SK-N-SH treated with all-trans-retinoic acid at 6 μM for 48 hours (cell line): ENCODE data around the gene SLC2A8.

Source experiments
- ATAC-seq: fragments of 200-7000 bp; cut with Tn5 transposase; 3 replicates; pipeline ENCODE4 v1.9.1; 2020; ENCODE audit warnings: mild to moderate bottlenecking, moderate library complexity
- ARNTL ChIP-seq: fragments of 450-650 bp; formaldehyde crosslinking; IDR thresholded peaks from 2 replicates; pipeline ENCODE4 v1.5.0; 2020; ENCODE audit warnings: low read depth, mild to moderate bottlenecking, moderate library complexity, borderline replicate concordance
- BACH2 ChIP-seq: fragments of 250-450 bp; sonication (Bioruptor Pico); IDR thresholded peaks from 2 replicates; pipeline ENCODE4 v1.9.0; 2021; ENCODE audit warnings: mild to moderate bottlenecking, borderline replicate concordance
- CSDC2 ChIP-seq: fragments of 250-450 bp; sonication (Bioruptor Pico); IDR thresholded peaks from 2 replicates; pipeline ENCODE4 v1.5.0; 2020; ENCODE audit warnings: mild to moderate bottlenecking, moderate library complexity
- ESRRG ChIP-seq: fragments of 250-450 bp; sonication (Bioruptor Pico); IDR thresholded peaks from 2 replicates; pipeline ENCODE4 v1.6.1; 2021; ENCODE audit warnings: mild to moderate bottlenecking
- GLIS3 ChIP-seq: fragments of 250-450 bp; sonication (Bioruptor Pico); IDR thresholded peaks from 2 replicates; pipeline ENCODE4 v1.5.0; 2020; ENCODE audit warnings: mild to moderate bottlenecking, moderate library complexity
- ISL1 ChIP-seq: fragments of 250-450 bp; sonication (Bioruptor Pico); IDR thresholded peaks from 2 replicates; pipeline ENCODE4 v2.1.2; 2022; ENCODE audit warnings: mild to moderate bottlenecking, moderate library complexity
- OSR1 ChIP-seq: fragments of 250-450 bp; sonication (Bioruptor Pico); IDR thresholded peaks from 2 replicates; pipeline ENCODE4 v1.8.0; 2022; ENCODE audit warnings: moderate library complexity, mild to moderate bottlenecking, inconsistent platforms
- PPARA ChIP-seq: fragments of 250-450 bp; sonication (Bioruptor Pico); IDR thresholded peaks from 2 replicates; pipeline ENCODE4 v1.5.0; 2020; ENCODE audit warnings: mild to moderate bottlenecking, borderline replicate concordance
- SNAI2 ChIP-seq: fragments of 250-450 bp; sonication (Bioruptor Pico); IDR thresholded peaks from 2 replicates; pipeline ENCODE4 v1.5.0; 2020; ENCODE audit warnings: mild to moderate bottlenecking, moderate library complexity
- TCF4 ChIP-seq: fragments of 250-450 bp; sonication (Bioruptor Pico); IDR thresholded peaks from 2 replicates; pipeline ENCODE4 v1.8.0; 2021; ENCODE audit warnings: mild to moderate bottlenecking, moderate library complexity, borderline replicate concordance
- TOX ChIP-seq: fragments of 250-450 bp; sonication (Bioruptor Pico); IDR thresholded peaks from 2 replicates; pipeline ENCODE4 v1.8.0; 2021; ENCODE audit warnings: mild to moderate bottlenecking, moderate library complexity, borderline replicate concordance
- ZC3H10 ChIP-seq: fragments of 250-450 bp; sonication (Bioruptor Pico); IDR thresholded peaks from 2 replicates; pipeline ENCODE4 v1.5.1; 2021; ENCODE audit warnings: mild to moderate bottlenecking, moderate library complexity
- ZFP3 ChIP-seq: fragments of 250-450 bp; sonication (Bioruptor Pico); IDR thresholded peaks from 2 replicates; pipeline ENCODE4 v1.5.0; 2020; ENCODE audit warnings: mild to moderate bottlenecking, moderate library complexity
- ZFP30 ChIP-seq: fragments of 450-650 bp; formaldehyde crosslinking; IDR thresholded peaks from 2 replicates; pipeline ENCODE4 v1.5.0; 2022; ENCODE audit warnings: mild to moderate bottlenecking, moderate library complexity
- ZNF565 ChIP-seq: fragments of 450-650 bp; formaldehyde crosslinking; conservative IDR thresholded peaks from 2 replicates; pipeline ENCODE4 v1.5.0; 2020; ENCODE audit warnings: low read depth, mild to moderate bottlenecking, moderate library complexity
- ZNF70 ChIP-seq: fragments of 450-650 bp; formaldehyde crosslinking; IDR thresholded peaks from 2 replicates; pipeline ENCODE4 v1.5.0; 2020; ENCODE audit warnings: mild to moderate bottlenecking, moderate library complexity
- ZNF8 ChIP-seq: fragments of 450-650 bp; formaldehyde crosslinking; IDR thresholded peaks from 2 replicates; pipeline ENCODE4 v1.5.0; 2020; ENCODE audit warnings: mild to moderate bottlenecking, moderate library complexity
- TF ChIP-seq, protein P1 (sequence below): fragments of 250-450 bp; sonication (Bioruptor Pico); IDR thresholded peaks from 2 replicates; pipeline ENCODE4 v1.8.0; 2020; ENCODE audit warnings: mild to moderate bottlenecking, moderate library complexity, borderline replicate concordance
- TF ChIP-seq, protein P2 (sequence below): fragments of 250-450 bp; sonication (Bioruptor Pico); IDR thresholded peaks from 2 replicates; pipeline ENCODE4 v1.5.0; 2020; ENCODE audit warnings: mild to moderate bottlenecking, moderate library complexity
- TF ChIP-seq, protein P3 (sequence below): fragments of 250-450 bp; sonication (Bioruptor Pico); IDR thresholded peaks from 2 replicates; pipeline ENCODE4 v1.8.0; 2021; ENCODE audit warnings: low read depth, mild to moderate bottlenecking, moderate library complexity, borderline replicate concordance
- TF ChIP-seq, protein P4 (sequence below): fragments of 250-450 bp; sonication (Bioruptor Pico); IDR thresholded peaks from 2 replicates; pipeline ENCODE4 v1.5.1; 2020; ENCODE audit warnings: low read depth, mild to moderate bottlenecking, moderate library complexity
- TF ChIP-seq, protein P5 (sequence below): fragments of 250-450 bp; sonication (Bioruptor Pico); IDR thresholded peaks from 2 replicates; pipeline ENCODE4 v1.5.1; 2021; ENCODE audit warnings: mild to moderate bottlenecking, moderate library complexity

Gene SLC2A8

DNA sequence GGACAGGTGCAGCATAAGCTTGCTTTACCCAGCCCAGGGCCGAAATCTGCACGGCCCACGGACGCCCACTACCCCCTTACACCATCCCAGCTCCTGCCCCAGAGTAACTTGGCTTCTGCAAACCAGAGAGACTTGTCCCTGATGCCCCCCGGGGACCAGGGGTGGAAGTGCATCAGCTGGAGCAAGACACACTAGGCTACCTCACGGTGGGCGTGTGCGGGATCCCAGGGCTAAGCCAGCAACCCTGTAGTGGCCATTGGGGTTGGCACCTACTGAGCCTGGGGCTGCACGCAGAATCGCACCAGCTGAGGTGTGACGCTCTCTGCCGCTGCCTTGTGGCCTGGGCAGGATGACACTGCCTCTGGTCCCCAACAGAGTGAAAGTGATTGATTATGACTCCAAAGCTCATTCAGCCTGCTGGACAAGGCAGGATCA, 21.1 kb downstream of the SLC2A8 start:
- peak; percentile 34; the same call in 2 of the 3 replicates for ATAC-seq
- TF ChIP-seq PPARA (CRISPR knock-in tag) (no peak), TCF4 (no peak), GLIS3 (CRISPR knock-in tag) (no peak), ZNF565 (CRISPR knock-in tag) (no peak), ZNF70 (CRISPR knock-in tag) (no peak)
- TF ChIP-seq, protein P1, sequence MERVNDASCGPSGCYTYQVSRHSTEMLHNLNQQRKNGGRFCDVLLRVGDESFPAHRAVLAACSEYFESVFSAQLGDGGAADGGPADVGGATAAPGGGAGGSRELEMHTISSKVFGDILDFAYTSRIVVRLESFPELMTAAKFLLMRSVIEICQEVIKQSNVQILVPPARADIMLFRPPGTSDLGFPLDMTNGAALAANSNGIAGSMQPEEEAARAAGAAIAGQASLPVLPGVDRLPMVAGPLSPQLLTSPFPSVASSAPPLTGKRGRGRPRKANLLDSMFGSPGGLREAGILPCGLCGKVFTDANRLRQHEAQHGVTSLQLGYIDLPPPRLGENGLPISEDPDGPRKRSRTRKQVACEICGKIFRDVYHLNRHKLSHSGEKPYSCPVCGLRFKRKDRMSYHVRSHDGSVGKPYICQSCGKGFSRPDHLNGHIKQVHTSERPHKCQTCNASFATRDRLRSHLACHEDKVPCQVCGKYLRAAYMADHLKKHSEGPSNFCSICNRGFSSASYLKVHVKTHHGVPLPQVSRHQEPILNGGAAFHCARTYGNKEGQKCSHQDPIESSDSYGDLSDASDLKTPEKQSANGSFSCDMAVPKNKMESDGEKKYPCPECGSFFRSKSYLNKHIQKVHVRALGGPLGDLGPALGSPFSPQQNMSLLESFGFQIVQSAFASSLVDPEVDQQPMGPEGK (CRISPR knock-in tag), result no peak
- TF ChIP-seq, all 23 proteins: peak for 0

DNA sequence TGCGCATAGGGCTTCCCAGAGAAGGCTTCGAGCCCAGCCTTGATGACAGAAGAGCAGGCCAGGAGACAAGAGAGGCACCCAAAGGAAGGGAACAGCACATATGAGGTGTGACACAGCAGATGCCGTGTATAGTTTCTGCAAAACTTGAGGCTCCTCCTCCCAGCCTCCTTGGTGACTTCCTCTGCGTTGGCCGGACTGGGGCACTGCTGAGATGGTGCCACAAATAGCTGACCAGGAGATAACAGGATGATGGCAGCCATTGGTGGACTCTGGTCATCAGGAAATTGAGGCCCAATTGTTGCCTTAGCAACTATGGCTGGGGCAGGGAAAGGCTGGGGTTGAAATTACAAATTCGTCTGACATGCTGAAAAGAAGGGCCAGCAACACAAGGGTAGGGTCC, 22.4 kb downstream of the SLC2A8 start:
- no peak for TF ChIP-seq ZC3H10 (CRISPR knock-in tag)
- no peak for TF ChIP-seq BACH2 (CRISPR knock-in tag)
- TF ChIP-seq TOX (CRISPR knock-in tag), result no peak
- TF ChIP-seq, protein P2, sequence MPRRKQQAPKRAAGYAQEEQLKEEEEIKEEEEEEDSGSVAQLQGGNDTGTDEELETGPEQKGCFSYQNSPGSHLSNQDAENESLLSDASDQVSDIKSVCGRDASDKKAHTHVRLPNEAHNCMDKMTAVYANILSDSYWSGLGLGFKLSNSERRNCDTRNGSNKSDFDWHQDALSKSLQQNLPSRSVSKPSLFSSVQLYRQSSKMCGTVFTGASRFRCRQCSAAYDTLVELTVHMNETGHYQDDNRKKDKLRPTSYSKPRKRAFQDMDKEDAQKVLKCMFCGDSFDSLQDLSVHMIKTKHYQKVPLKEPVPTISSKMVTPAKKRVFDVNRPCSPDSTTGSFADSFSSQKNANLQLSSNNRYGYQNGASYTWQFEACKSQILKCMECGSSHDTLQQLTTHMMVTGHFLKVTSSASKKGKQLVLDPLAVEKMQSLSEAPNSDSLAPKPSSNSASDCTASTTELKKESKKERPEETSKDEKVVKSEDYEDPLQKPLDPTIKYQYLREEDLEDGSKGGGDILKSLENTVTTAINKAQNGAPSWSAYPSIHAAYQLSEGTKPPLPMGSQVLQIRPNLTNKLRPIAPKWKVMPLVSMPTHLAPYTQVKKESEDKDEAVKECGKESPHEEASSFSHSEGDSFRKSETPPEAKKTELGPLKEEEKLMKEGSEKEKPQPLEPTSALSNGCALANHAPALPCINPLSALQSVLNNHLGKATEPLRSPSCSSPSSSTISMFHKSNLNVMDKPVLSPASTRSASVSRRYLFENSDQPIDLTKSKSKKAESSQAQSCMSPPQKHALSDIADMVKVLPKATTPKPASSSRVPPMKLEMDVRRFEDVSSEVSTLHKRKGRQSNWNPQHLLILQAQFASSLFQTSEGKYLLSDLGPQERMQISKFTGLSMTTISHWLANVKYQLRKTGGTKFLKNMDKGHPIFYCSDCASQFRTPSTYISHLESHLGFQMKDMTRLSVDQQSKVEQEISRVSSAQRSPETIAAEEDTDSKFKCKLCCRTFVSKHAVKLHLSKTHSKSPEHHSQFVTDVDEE (CRISPR knock-in tag), result no peak
- no peak for TF ChIP-seq OSR1 (CRISPR knock-in tag)
- no peak for TF ChIP-seq PPARA (CRISPR knock-in tag)
- no peak for TF ChIP-seq ISL1 (CRISPR knock-in tag)
- no peak for TF ChIP-seq ZNF565 (CRISPR knock-in tag)
- no peak for TF ChIP-seq CSDC2 (CRISPR knock-in tag)
- TF ChIP-seq, protein P3, sequence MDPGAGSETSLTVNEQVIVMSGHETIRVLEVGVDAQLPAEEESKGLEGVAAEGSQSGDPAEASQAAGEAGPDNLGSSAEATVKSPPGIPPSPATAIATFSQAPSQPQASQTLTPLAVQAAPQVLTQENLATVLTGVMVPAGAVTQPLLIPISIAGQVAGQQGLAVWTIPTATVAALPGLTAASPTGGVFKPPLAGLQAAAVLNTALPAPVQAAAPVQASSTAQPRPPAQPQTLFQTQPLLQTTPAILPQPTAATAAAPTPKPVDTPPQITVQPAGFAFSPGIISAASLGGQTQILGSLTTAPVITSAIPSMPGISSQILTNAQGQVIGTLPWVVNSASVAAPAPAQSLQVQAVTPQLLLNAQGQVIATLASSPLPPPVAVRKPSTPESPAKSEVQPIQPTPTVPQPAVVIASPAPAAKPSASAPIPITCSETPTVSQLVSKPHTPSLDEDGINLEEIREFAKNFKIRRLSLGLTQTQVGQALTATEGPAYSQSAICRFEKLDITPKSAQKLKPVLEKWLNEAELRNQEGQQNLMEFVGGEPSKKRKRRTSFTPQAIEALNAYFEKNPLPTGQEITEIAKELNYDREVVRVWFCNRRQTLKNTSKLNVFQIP, result no peak
- TF ChIP-seq ZNF8 (CRISPR knock-in tag), result no peak
- TF ChIP-seq TCF4, result no peak
- TF ChIP-seq, protein P4, sequence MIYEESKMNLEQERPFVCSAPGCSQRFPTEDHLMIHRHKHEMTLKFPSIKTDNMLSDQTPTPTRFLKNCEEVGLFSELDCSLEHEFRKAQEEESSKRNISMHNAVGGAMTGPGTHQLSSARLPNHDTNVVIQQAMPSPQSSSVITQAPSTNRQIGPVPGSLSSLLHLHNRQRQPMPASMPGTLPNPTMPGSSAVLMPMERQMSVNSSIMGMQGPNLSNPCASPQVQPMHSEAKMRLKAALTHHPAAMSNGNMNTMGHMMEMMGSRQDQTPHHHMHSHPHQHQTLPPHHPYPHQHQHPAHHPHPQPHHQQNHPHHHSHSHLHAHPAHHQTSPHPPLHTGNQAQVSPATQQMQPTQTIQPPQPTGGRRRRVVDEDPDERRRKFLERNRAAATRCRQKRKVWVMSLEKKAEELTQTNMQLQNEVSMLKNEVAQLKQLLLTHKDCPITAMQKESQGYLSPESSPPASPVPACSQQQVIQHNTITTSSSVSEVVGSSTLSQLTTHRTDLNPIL (CRISPR knock-in tag), result no peak
- no peak for TF ChIP-seq ARNTL (CRISPR knock-in tag)
- no peak for TF ChIP-seq ESRRG (CRISPR knock-in tag)
- no peak for TF ChIP-seq ZFP3
- TF ChIP-seq, protein P1 (CRISPR knock-in tag), result no peak
- no peak for TF ChIP-seq GLIS3 (CRISPR knock-in tag)
- no peak for ATAC-seq

DNA sequence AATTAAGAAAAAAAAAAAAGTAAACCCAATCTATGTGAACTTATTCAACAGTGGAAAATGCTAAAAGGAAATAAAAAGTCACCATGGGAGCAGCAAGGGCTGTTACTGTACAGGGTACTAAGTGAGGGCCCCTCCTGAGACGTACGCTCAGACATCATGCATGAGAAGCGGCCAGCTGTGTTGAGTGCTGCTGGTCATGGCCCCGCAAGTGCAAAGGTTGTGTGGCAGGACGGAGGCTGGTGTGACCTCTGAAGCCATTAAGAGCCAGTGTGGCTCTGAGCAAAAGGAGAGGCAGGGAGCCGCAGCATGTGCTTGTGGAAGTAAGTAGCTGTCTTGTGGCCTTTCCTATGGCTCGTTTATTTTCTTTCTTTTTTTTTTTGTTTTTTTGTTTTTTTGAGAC, 24.1 kb downstream of the SLC2A8 start:
- no peak for ATAC-seq
- no peak for TF ChIP-seq TOX (CRISPR knock-in tag)
- TF ChIP-seq SNAI2 (CRISPR knock-in tag), result no peak
- TF ChIP-seq ZNF565 (CRISPR knock-in tag), result no peak
- no peak for TF ChIP-seq ZFP3
- TF ChIP-seq, protein P1 (CRISPR knock-in tag), result no peak
- no peak for TF ChIP-seq BACH2 (CRISPR knock-in tag)
- TF ChIP-seq, protein P5, sequence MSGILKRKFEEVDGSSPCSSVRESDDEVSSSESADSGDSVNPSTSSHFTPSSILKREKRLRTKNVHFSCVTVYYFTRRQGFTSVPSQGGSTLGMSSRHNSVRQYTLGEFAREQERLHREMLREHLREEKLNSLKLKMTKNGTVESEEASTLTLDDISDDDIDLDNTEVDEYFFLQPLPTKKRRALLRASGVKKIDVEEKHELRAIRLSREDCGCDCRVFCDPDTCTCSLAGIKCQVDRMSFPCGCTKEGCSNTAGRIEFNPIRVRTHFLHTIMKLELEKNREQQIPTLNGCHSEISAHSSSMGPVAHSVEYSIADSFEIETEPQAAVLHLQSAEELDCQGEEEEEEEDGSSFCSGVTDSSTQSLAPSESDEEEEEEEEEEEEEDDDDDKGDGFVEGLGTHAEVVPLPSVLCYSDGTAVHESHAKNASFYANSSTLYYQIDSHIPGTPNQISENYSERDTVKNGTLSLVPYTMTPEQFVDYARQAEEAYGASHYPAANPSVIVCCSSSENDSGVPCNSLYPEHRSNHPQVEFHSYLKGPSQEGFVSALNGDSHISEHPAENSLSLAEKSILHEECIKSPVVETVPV, result no peak
- no peak for TF ChIP-seq ISL1 (CRISPR knock-in tag)
- TF ChIP-seq ZFP30, result no peak
- no peak for TF ChIP-seq ZC3H10 (CRISPR knock-in tag)
- TF ChIP-seq PPARA (CRISPR knock-in tag), result no peak
- no peak for TF ChIP-seq CSDC2 (CRISPR knock-in tag)
- no peak for TF ChIP-seq ESRRG (CRISPR knock-in tag)
